ENCODE data around the gene UBE2QL1. TPM values are rescaled to one million over a fixed set of nuclear protein-coding genes. Genes with fewer than 3 reads are reported as not detected.

UBE2QL1 gene
- total and polyA plus RNA-seq, 2 donors (not counting 1 experiment from before 2014, with no cell fraction given) = 0.33 to 1.7 TPM

DNA sequence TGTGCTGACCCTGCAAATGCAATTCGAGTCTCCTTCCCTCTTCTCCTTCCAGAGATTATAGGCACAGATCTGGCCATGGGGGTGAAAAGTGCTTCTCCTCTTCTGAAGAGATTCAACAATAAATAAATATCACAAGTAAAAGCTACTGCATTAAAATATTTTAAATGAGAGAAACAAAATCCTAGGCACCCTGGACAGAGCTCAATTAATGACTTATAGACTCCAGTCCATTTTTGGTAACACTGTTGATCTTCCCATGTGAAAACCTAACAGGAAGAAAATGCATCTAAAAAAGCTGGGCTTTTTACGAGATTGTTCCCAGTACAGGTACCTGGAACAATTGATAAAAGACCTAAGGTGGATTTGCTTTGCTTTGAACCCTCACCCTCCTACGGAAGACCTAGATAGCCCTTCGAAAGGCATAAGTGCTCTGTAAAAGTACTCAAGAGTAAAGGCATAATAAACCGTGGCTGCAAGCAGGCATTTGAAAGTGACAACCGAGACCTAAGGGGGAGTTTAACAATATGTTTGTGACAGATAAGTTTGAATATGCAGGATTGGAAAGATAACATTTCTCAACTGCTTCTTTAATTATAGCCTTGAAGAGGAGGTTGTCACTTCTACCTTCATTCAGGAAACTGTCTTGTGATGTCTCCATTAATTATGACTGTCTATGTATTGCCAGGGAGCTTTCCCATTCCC lies 41.0 kb upstream of the UBE2QL1 start:
- no peaks in the 10 kb centered on the region for H4K20me1 ChIP-seq (ENCODE audit: control insufficient read depth, insufficient read depth, low read length, poor library complexity, severe bottlenecking)
- Mint-ChIP-seq H3K4me3 (no peak overlapping the region), H3K27ac (no peak overlapping the region), H3K27me3 (peaks cover 27% of the 10 kb centered on the region), H3K9me3 (ENCODE audit: insufficient read depth) (peaks cover 3% of the 10 kb centered on the region), H3K4me1 (no peaks in the 10 kb centered on the region)
- H2AFZ ChIP-seq (ENCODE audit: insufficient read depth, low read depth, low read length, poor library complexity, severe bottlenecking) = no peak overlapping the region
- POLR2A ChIA-PET = no interaction called here
- DNase-seq = no peak
- CTCF ChIA-PET = no interaction called here
- no peak for ATAC-seq (ENCODE audit: low read depth)
- no peaks in the 10 kb centered on the region for H3K4me1 ChIP-seq (ENCODE audit: control insufficient read depth in 2 of 2, insufficient read depth in 2 of 2, low read length in 2 of 2)
- no peaks in the 10 kb centered on the region for H3K79me2 ChIP-seq (ENCODE audit: control insufficient read depth, insufficient read depth, low read length)
- peaks cover 0 to 3% (median 0%) of the 10 kb centered on the region in 3 donors for H3K9me3 ChIP-seq (ENCODE audit: control extremely low read depth in 1 of 3, control insufficient read depth in 2 of 3, insufficient read depth in 1 of 3, low read length in 2 of 3)
- H3K27ac ChIP-seq (ENCODE audit: low read length in 2 of 2) = no peak overlapping the region
- no peak overlapping the region for H3K4me3 ChIP-seq (ENCODE audit: control extremely low read depth in 1 of 5, extremely low read depth in 1 of 5, insufficient read depth in 1 of 5, low read depth in 2 of 5, low read length in 4 of 5)
- no peak for TF ChIP-seq EZH2 (IDR thresholded peaks at IDR 0.05; ENCODE audit: borderline replicate concordance, insufficient read depth, low read depth, low read length, poor library complexity, severe bottlenecking)
- TF ChIP-seq, protein P1, sequence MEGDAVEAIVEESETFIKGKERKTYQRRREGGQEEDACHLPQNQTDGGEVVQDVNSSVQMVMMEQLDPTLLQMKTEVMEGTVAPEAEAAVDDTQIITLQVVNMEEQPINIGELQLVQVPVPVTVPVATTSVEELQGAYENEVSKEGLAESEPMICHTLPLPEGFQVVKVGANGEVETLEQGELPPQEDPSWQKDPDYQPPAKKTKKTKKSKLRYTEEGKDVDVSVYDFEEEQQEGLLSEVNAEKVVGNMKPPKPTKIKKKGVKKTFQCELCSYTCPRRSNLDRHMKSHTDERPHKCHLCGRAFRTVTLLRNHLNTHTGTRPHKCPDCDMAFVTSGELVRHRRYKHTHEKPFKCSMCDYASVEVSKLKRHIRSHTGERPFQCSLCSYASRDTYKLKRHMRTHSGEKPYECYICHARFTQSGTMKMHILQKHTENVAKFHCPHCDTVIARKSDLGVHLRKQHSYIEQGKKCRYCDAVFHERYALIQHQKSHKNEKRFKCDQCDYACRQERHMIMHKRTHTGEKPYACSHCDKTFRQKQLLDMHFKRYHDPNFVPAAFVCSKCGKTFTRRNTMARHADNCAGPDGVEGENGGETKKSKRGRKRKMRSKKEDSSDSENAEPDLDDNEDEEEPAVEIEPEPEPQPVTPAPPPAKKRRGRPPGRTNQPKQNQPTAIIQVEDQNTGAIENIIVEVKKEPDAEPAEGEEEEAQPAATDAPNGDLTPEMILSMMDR (IDR thresholded peaks at IDR 0.05) = no peak
- no peaks in the 10 kb centered on the region for H3K36me3 ChIP-seq (replicated peaks in 1 of 2; ENCODE audit: control extremely low read depth in 1 of 2, control insufficient read depth in 1 of 2, extremely low read depth in 1 of 2, insufficient read depth in 2 of 2, low read length in 1 of 2)
- intact Hi-C loops (cut with micrococcal nuclease) = no loop called here
- WGBS (ENCODE audit: insufficient coverage) = 70% methylated on average over 2 of the region's 6 CpGs
- no peak overlapping the region for H3K4me2 ChIP-seq (replicated peaks; ENCODE audit: low read depth, low read length, poor library complexity, severe bottlenecking)
- H3K27me3 ChIP-seq (replicated peaks in 1 of 4; ENCODE audit: control extremely low read depth in 1 of 4, control insufficient read depth in 3 of 4, insufficient read depth in 4 of 4, low read length in 3 of 4) = peaks cover 0 to 3% (median 1%) of the 10 kb centered on the region in 4 experiments
- H3K9ac ChIP-seq (ENCODE audit: low read length) = no peak overlapping the region

DNA sequence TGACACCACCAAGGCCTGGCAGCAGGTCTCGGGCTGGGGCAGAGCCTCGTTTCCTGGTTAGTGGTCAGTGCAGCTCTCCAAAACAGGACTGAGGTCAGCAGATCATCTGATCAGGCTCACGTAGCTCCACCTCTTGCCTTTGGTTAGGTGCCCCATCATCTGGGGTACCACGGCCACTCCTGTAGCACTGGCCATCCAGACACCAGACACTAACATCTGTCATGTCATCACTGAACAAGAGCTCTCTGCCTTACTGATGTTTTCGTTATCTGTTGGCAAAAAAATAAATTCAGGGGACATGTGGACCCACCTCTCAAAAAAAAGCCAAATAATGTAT lies 40.4 kb upstream of the UBE2QL1 start:
- no peak overlapping the region for H3K9ac ChIP-seq (ENCODE audit: low read length)
- no peak overlapping the region for H2AFZ ChIP-seq (ENCODE audit: insufficient read depth, low read depth, low read length, poor library complexity, severe bottlenecking)
- no peaks in the 10 kb centered on the region for H3K79me2 ChIP-seq (ENCODE audit: control insufficient read depth, insufficient read depth, low read length)
- peaks cover 0 to 3% (median 0%) of the 10 kb centered on the region in 3 donors for H3K9me3 ChIP-seq (ENCODE audit: control extremely low read depth in 1 of 3, control insufficient read depth in 2 of 3, insufficient read depth in 1 of 3, low read length in 2 of 3)
- H3K27me3 ChIP-seq (replicated peaks in 1 of 4; ENCODE audit: control extremely low read depth in 1 of 4, control insufficient read depth in 3 of 4, insufficient read depth in 4 of 4, low read length in 3 of 4) = peaks cover 0 to 3% (median 1%) of the 10 kb centered on the region in 4 experiments
- H4K20me1 ChIP-seq (ENCODE audit: control insufficient read depth, insufficient read depth, low read length, poor library complexity, severe bottlenecking) = no peaks in the 10 kb centered on the region
- H3K4me2 ChIP-seq (replicated peaks; ENCODE audit: low read depth, low read length, poor library complexity, severe bottlenecking) = no peak overlapping the region
- no peaks in the 10 kb centered on the region for H3K4me1 ChIP-seq (ENCODE audit: control insufficient read depth in 2 of 2, insufficient read depth in 2 of 2, low read length in 2 of 2)
- Mint-ChIP-seq H3K27me3 (peaks cover 23% of the 10 kb centered on the region), H3K9me3 (ENCODE audit: insufficient read depth) (peaks cover 3% of the 10 kb centered on the region), H3K4me1 (no peaks in the 10 kb centered on the region), H3K27ac (no peak overlapping the region), H3K4me3 (no peak overlapping the region)
- DNase-seq (no peak), ATAC-seq (ENCODE audit: low read depth) (no peak)
- no peak for TF ChIP-seq EZH2 (IDR thresholded peaks at IDR 0.05; ENCODE audit: borderline replicate concordance, insufficient read depth, low read depth, low read length, poor library complexity, severe bottlenecking)
- TF ChIP-seq, protein P1 (IDR thresholded peaks at IDR 0.05) = no peak
- H3K4me3 ChIP-seq (ENCODE audit: control extremely low read depth in 1 of 5, extremely low read depth in 1 of 5, insufficient read depth in 1 of 5, low read depth in 2 of 5, low read length in 4 of 5) = no peak overlapping the region
- whole genome bisulfite sequencing (ENCODE audit: insufficient coverage) = 86% methylated on average over 5 of the region's 5 CpGs
- intact Hi-C loops (cut with micrococcal nuclease) = no loop called here
- H3K36me3 ChIP-seq (replicated peaks in 1 of 2; ENCODE audit: control extremely low read depth in 1 of 2, control insufficient read depth in 1 of 2, extremely low read depth in 1 of 2, insufficient read depth in 2 of 2, low read length in 1 of 2) = no peaks in the 10 kb centered on the region
- CTCF ChIA-PET = no interaction called here
- POLR2A ChIA-PET = no interaction called here
- no peak overlapping the region for H3K27ac ChIP-seq (ENCODE audit: low read length in 2 of 2)
